H1 (cell line): ENCODE results near the gene ILF2.

Source experiments
- CBX5 ChIP-seq: fragments of 300-800, 300-1000 bp; sonication (generic); IDR thresholded peaks from 2 replicates; pipeline ENCODE4 v1.7.1; 2016; ENCODE audit warnings: antibody characterized with exemption, low read length, low read depth
- EZH2 ChIP-seq: fragments of 200-600 bp; sonication (generic); IDR thresholded peaks from 2 replicates; pipeline ENCODE4 v1.7.1; 2012; ENCODE audit warnings: low read depth, mild to moderate bottlenecking, moderate library complexity, low read length, inconsistent platforms; ENCODE audit not compliant: severe bottlenecking
- JUND ChIP-seq: IDR thresholded peaks from 2 replicates; pipeline ENCODE4 v1.6.1; 2011; ENCODE audit warnings: mild to moderate bottlenecking, improper control_type of control experiment, low read length
- POLR2A ChIP-seq, 2 experiments: IDR thresholded peaks; 1 replicate in 1 of 2; 2 replicates in 1 of 2; pipeline ENCODE4 v1.6.1; 2011; ENCODE audit warnings: low read depth in 2 of 2, low read length in 2 of 2, mild to moderate bottlenecking in 2 of 2; ENCODE audit errors: control extremely low read depth in 1 of 2
- POLR2AphosphoS5 ChIP-seq: IDR thresholded peaks from 2 replicates; pipeline ENCODE4 v1.6.1; 2011; ENCODE audit warnings: low read depth, low read length
- TAF1 ChIP-seq: IDR thresholded peaks from 2 replicates; pipeline ENCODE4 v1.6.1; 2011; ENCODE audit warnings: mild to moderate bottlenecking, low read depth, low read length
- TF ChIP-seq, protein P1 (sequence below): IDR thresholded peaks from 2 replicates; pipeline ENCODE4 v1.6.1; 2011; ENCODE audit warnings: low read length, improper control_type of control experiment
- TF ChIP-seq, protein P2 (sequence below), 3 experiments: IDR thresholded peaks; 1 replicate in 2 of 3; 2 replicates in 1 of 3; pipeline versions ENCODE4 v1.5.1 to v1.6.1; 2011; ENCODE audit warnings: low read length in 3 of 3, mild to moderate bottlenecking in 3 of 3, inconsistent platforms in 2 of 3, low read depth in 1 of 3, moderate library complexity in 1 of 3; ENCODE audit not compliant: insufficient read depth in 1 of 3; ENCODE audit errors: control extremely low read depth in 1 of 3

DNA sequence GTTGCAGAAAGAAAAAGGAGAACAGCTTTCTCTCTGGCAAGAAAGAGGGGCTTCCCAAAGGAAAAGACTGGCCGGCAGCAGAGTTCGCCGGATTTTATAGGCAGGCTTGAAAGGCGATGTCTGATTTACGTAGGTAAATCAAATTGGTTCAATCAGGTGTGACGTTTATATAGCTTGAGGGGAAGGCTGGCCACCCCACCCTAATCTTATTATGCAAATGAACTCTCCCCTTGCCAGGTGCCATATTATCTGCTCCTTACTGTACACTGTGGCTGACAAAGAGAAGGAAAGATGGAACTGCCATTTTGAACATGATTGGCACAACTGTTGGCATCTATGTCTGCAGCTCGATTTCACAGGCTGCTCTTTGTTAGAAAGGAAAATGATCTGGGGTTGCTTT is 40.2 kb upstream of the ILF2 start:
- TF ChIP-seq, protein P1, sequence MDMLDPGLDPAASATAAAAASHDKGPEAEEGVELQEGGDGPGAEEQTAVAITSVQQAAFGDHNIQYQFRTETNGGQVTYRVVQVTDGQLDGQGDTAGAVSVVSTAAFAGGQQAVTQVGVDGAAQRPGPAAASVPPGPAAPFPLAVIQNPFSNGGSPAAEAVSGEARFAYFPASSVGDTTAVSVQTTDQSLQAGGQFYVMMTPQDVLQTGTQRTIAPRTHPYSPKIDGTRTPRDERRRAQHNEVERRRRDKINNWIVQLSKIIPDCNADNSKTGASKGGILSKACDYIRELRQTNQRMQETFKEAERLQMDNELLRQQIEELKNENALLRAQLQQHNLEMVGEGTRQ = no peak
- no peak for TF ChIP-seq TAF1
- no peak for TF ChIP-seq EZH2
- TF ChIP-seq JUND = no peak
- no peak for TF ChIP-seq POLR2AphosphoS5
- TF ChIP-seq, protein P2, sequence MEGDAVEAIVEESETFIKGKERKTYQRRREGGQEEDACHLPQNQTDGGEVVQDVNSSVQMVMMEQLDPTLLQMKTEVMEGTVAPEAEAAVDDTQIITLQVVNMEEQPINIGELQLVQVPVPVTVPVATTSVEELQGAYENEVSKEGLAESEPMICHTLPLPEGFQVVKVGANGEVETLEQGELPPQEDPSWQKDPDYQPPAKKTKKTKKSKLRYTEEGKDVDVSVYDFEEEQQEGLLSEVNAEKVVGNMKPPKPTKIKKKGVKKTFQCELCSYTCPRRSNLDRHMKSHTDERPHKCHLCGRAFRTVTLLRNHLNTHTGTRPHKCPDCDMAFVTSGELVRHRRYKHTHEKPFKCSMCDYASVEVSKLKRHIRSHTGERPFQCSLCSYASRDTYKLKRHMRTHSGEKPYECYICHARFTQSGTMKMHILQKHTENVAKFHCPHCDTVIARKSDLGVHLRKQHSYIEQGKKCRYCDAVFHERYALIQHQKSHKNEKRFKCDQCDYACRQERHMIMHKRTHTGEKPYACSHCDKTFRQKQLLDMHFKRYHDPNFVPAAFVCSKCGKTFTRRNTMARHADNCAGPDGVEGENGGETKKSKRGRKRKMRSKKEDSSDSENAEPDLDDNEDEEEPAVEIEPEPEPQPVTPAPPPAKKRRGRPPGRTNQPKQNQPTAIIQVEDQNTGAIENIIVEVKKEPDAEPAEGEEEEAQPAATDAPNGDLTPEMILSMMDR (IDR thresholded peaks at IDR 0.05; ENCODE audit: control extremely low read depth in 1 of 3, insufficient read depth in 1 of 3, low read depth in 1 of 3, low read length in 3 of 3) = no peak
- no peak for TF ChIP-seq POLR2A (IDR thresholded peaks at IDR 0.05; ENCODE audit: control extremely low read depth in 1 of 2, low read depth in 2 of 2, low read length in 2 of 2)
- TF ChIP-seq CBX5 = no peak
